ENCODE data around the gene EXOC4.
A peak's percentile ranks its signal among the peaks of the same experiment; 100 is the strongest.

The EXOC4 gene

GRCh38 chr7:133560900-133561299, 308.0 kb downstream of the EXOC4 start:
- DNase-seq (ENCODE audit: insufficient read length, low spot score) (no peak), FAIRE-seq (no peak)

- DNase-seq (ENCODE audit: insufficient read length, low spot score) (no peak), FAIRE-seq (no peak)
Measured at GRCh38 chr7:133561396-133561795, 308.5 kb downstream of the EXOC4 start.

- FAIRE-seq (no peak), DNase-seq (ENCODE audit: insufficient read length, low spot score) (no peak)
Measured at GRCh38 chr7:133562621-133563020, 309.7 kb downstream of the EXOC4 start.

DNA sequence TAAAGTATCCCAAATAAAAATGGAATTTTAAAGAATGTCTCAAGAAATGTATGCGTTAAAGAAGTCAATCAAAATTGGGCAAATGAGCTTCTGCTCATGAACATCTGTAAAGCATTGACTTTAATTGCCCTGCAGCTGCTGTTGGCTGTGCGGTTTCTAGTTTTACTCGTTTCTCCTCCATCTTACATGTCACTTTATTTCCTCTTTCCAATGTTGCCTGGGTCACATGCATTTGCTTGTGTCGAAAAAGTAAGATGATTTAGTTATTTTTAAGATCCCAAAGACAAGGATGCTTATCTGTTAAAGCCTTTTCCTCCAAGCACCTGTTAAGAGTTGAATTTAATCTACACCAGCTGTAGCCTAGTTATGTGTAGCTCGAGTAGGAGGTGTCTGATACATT, 310.4 kb downstream of the EXOC4 start:
- FAIRE-seq (no peak), DNase-seq (ENCODE audit: insufficient read length, low spot score) (no peak)

DNA sequence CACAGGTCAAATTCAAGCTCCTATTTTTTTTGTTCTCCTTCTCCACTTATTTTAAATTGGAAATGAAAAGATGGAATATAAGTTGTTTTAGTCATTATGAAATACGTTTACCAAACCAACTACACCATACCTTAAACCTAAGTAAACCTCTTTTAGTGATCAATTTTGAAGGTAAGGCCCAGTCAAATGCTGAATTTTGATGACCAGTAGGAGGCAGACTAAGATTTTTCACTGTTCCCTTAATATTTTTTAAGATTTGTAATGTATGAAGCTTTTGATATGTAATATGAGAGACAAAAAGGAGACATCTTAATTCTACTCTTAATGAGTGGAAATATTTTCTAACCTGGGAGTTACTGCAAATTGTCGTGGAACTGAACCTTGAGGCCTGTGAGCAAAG, 311.6 kb downstream of the EXOC4 start:
- DNase-seq (ENCODE audit: insufficient read length, low spot score), result no peak
- no peak for FAIRE-seq

GRCh38 chr7:133568544-133568943, 315.7 kb downstream of the EXOC4 start:
- DNase-seq (ENCODE audit: insufficient read length, low spot score) (no peak), FAIRE-seq (no peak)

- FAIRE-seq (no peak), DNase-seq (ENCODE audit: insufficient read length, low spot score) (no peak)
Measured at GRCh38 chr7:133570321-133570720, 317.4 kb downstream of the EXOC4 start.

- DNase-seq (ENCODE audit: insufficient read length, low spot score) (no peak), FAIRE-seq (no peak)
Measured at GRCh38 chr7:133571076-133571475, 318.2 kb downstream of the EXOC4 start.

DNA sequence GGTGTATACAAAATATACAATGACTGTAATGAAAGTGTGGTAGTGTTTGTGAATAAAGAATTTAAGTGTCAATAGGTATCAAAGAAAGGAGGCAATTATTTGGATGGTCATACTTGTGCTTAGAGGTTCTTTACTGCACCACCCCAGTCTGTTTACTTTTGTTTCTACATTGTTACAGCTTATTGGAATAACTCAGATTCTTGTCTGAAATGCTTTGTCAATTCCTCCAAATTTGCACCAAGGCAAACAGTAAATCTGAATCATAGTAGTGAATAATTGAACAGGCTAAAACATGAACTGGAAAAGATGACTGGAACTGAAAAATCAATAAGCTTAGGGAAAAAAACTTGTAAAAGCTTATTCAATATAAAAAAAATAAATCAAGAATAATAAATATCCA, 319.2 kb downstream of the EXOC4 start:
- no peak for FAIRE-seq
- no peak for DNase-seq (ENCODE audit: insufficient read length, low spot score)

DNA sequence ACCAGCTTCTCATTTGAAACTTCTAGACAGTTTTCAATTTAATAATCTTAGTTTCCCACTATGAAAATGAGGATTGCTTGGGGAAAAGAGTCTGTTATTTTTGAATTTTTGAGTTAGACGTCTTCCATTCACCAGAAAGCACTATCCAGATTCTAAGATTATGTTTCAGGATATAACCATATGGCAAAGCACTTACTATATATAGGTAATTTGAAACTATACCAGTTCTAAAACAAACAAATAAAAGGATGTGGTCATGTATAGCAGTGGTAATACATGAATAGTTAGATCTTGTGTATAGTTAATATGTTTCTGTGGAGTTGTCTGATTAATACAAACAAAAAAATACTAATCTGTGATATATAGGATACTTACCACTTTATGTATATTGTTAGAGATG, 320.0 kb downstream of the EXOC4 start:
- DNase-seq (ENCODE audit: insufficient read length, low spot score) (no peak), FAIRE-seq (no peak)

- DNase-seq (ENCODE audit: insufficient read length, low spot score) (no peak), FAIRE-seq (no peak)
Measured at GRCh38 chr7:133573554-133574265, 320.8 kb downstream of the EXOC4 start.

DNA sequence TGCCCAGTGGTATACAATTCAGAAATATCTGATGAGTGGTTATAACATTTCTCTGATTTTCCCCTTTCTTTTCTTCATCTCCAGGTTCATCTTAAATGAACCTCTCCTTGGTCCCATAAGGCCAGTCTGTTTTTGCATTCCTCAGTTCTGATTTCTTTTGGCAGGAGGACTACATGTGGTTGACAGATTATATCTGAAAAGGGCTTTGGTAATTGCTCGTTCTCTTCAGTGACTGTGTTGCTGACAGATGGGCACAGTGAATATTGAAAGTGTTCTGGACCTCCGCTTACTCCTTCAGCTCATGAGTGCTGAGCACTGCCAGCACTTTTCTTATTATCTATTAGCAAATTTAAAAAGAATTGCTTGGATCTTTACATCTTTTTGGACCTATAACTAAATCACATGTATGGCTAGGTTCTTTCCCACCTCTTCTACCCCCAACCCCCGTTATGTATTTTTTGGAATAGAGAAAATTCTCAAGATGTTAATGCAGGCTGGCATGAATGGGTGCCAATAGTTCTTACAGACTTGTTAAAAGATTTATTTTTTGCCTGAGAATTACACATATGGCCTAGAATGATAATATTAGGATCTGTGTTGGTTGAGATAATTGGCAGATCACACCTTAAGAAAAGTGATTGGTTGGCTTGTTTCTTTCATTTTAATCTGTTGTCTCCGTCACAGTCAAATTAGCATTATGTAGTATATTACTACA, 323.0 kb downstream of the EXOC4 start:
- no peak for DNase-seq (ENCODE audit: insufficient read length, low spot score)
- no peak for FAIRE-seq

DNA sequence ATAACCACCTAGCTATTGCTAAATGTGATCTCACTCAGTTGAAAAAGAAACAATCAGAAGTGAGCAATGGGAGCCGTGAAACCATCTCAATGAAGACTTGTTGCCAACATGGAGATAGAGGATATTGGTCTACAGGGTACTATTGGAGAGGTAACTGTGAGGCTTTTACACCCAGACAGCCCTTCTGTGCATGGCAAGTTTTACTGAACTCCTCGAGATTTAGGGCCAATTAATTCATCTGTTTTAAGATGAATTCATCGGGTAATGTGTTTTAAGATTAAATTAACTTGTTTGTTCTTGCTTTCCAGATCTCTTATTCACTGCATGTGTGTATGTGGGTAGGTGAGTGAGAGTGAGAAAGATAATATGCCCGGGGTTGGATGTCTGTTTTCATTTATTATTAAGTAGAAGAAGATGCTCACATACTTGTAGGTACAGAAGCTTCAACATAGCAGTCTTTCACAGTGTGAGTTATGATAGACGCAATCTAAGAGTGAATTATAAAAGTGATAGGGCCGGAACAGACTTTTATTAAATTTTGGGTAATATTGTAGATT, 323.8 kb downstream of the EXOC4 start:
- DNase-seq (ENCODE audit: insufficient read length, low spot score) (no peak), FAIRE-seq (no peak)

DNA sequence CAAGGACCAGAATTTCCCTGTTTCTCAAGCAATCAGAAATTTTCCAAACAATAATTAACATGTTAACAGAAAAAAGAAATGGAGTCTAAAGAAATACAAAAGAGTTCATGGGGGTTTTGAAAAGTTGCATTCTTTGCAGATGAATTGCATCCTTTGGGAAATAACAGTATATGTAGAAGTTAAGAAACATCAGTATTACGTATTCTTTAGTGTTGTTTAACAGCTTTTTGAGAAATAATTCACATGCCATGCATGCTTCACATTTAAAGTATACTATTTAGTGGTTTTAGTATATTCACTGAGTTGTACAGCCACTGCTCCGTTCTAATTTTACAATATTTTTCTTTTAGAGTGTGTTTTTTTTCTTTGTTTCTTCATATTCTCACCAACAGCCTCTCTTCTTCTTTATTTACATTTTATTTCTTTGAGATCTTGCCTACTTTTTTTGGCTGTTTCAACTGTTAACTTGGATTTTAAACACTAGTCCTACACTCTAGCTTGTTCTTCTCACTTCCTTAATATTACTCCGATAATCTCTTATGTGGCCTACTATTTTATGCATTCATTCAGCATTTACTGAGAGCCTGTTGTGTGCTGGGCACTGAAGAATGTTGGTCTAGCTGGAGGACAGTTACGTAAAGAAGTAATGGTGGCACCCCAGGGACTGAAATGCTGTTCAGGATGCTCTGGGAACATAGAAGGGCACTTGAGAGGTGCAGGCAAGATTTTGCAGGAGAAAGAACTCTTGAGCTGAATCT, 330.1 kb downstream of the EXOC4 start:
- FAIRE-seq (no peak), DNase-seq (ENCODE audit: insufficient read length, low spot score) (peak; percentile 8)

DNA sequence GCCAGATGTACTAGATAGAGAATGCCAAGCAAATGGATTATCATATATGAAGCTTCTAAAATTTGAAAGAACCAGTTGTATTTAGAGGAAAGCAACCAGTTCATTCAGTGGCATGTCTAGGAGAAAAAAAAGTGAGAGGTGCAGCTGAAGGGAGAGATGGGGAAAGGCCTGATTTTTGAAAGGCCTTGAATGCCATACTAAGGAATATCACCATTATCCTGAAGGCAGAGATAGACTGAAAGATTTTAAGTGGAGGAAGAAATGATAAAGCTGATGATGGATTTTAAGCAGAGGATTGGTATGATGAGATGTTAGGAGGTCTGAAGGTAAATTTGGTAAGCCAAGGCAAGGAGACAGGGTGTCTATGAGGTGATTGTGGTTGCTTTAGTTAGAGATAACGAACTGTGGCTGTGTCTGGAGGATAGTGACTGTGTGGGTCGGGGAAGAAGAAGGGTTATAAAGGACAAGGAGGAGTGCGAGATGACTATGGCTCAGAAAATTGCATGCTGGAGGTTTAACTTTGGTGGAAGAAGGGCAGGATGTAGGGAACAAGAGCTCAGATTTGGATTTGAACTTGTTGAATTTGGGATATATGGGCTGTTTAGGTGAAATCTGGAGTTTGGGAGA, 330.8 kb downstream of the EXOC4 start:
- no peak for FAIRE-seq
- no peak for DNase-seq (ENCODE audit: insufficient read length, low spot score)

DNA sequence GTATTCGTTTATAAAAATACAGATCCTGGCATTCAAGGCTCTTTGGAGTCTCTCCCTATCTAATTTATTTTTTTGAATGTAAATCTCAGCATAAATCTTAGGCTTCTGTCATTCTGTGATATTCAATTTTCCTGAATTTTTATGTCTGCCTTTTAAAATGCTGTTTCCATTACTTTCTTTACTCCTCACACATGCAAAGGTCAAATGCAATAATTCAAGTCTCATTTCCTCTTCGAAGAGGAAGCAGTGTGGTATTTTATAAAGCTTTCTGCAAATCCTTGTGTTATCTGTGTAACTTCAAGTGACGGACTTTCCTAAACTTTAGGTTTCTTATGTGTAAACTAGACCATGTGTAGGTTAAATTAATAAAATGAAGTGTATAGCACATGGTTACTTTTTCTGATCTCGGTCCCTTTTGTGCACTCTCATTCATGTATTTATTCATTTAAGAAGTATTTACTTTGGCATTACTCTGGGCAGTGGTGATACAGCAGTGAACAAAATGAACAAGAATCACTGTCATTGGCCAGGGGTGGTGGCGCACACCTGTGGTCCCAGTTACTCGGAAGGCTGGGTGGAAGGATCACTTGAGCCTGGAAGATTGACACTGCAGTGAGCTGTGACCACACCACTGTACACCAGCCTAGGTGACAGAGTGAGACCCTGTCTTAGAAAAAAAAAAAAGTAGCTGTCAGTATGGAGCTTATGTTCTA, 332.2 kb downstream of the EXOC4 start:
- DNase-seq (ENCODE audit: insufficient read length, low spot score) (no peak), FAIRE-seq (no peak)

- DNase-seq (ENCODE audit: insufficient read length, low spot score) (no peak), FAIRE-seq (no peak)
Measured at GRCh38 chr7:133586253-133586652, 333.4 kb downstream of the EXOC4 start.

DNA sequence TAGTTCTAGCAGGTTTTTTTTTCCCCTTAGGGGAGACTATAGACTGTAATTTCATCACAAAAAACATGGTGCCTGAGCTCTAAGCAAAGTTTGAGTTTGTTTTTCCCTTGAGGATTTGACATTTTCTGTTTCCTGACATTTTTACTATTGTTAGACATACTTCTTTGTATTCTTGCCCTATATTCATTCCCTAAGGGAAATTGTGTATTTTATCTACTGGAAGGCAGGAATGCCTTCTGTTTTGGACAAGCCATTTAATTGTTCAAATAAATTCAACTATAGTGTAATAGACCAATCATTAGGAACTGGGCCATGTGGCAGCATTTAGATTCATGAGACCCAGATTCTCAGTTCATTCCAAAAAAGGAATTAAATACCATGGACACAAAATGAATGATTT, 335.0 kb downstream of the EXOC4 start:
- FAIRE-seq, result no peak

GRCh38 chr7:133590795-133591194, 337.9 kb downstream of the EXOC4 start:
- DNase-seq (ENCODE audit: insufficient read length, low spot score) (no peak), FAIRE-seq (no peak)

More for the DNA sequence above, 335.0 kb downstream of the EXOC4 start:
- no peak for DNase-seq (ENCODE audit: insufficient read length, low spot score)

GRCh38 chr7:133591704-133592340, 338.9 kb downstream of the EXOC4 start:
- FAIRE-seq, result no peak
- DNase-seq (ENCODE audit: insufficient read length, low spot score), result no peak
